K562 (cell line): ENCODE results near the gene STX12. TPM values are rescaled to one million over a fixed set of nuclear protein-coding genes. Genes with fewer than 3 reads are reported as not detected.

Source experiments
- ATAC-seq: fragments of 200-7000 bp; cut with Tn5 transposase; 3 replicates; pipeline ENCODE4 v1.9.1; 2020; ENCODE audit warnings: moderate library complexity
- BruUV-seq: library from RNA; stranded (reverse); fragments of 400-500 nt; replicated peaks from 2 replicates; lab custom pipeline; 2021; lab: Mats Ljungman, UMichigan
- CTCF ChIA-PET: fragments of 300-600 bp; formaldehyde crosslinking; extraction: SDS; loops from one replicate; lab custom pipeline; 2021; ENCODE audit warnings: low intra/inter-chr PET ratio; lab: Yijun Ruan, JAX
- POLR2A ChIA-PET: fragments of 300-600, 350-650 bp; sonication (Branson Sonifier 250); formaldehyde crosslinking; extraction: SDS; loops from one replicate; lab custom pipeline; 2021; ENCODE audit warnings: antibody characterized with exemption, inconsistent platforms; lab: Yijun Ruan, JAX
- DNase-seq, 4 experiments: peaks; one replicate each; pipeline versions ENCODE4 v3.0.0 to v3.0.0-alpha.2; 2011 to 2018; ENCODE audit warnings: low spot score in 3 of 4, mixed read lengths in 3 of 4; ENCODE audit errors: extremely low read depth in 1 of 4
- FAIRE-seq: peaks from 2 replicates; lab custom pipeline; 2011; peaks lifted over from hg19 to GRCh38; lab: Jason Lieb, UNC
- H2AFZ ChIP-seq: 2 replicates; pipeline ENCODE4 v1.6.0; 2011; ENCODE audit warnings: low read depth, low read length, control low read depth, inconsistent platforms
- H3K27ac ChIP-seq: fragments of 200-600 bp; 3 replicates; pipeline ENCODE4 v1.8.0; 2011; ENCODE audit warnings: low read depth, mild to moderate bottlenecking, control low read depth, inconsistent platforms, low read length, moderate library complexity, mixed read lengths; ENCODE audit errors: extremely low read depth
- H3K27me3 ChIP-seq, 2 experiments: fragments of 300-600 bp in 1 of 2; 2 replicates in 1 of 2; 3 replicates in 1 of 2; pipeline versions ENCODE4 v1.6.0 to v1.8.0; 2011; ENCODE audit warnings: inconsistent platforms in 2 of 2, low read length in 2 of 2, mild to moderate bottlenecking in 1 of 2, mixed read lengths in 1 of 2, moderate library complexity in 1 of 2; ENCODE audit not compliant: control insufficient read depth in 2 of 2, insufficient read depth in 2 of 2
- H3K36me3 ChIP-seq: fragments of 300-600 bp; 3 replicates; pipeline ENCODE4 v1.8.0; 2011; ENCODE audit warnings: mild to moderate bottlenecking, low read length, inconsistent platforms; ENCODE audit not compliant: control insufficient read depth, insufficient read depth
- H3K4me1 ChIP-seq, 2 experiments: fragments of 200-600 bp in 1 of 2; replicated peaks in 1 of 2; 2 replicates in 1 of 2; 3 replicates in 1 of 2; pipeline versions ENCODE4 v1.5.1 to v1.8.0; 2011; ENCODE audit warnings: inconsistent platforms in 2 of 2, low read length in 2 of 2, mild to moderate bottlenecking in 1 of 2, mixed read lengths in 1 of 2, moderate library complexity in 1 of 2; ENCODE audit not compliant: control insufficient read depth in 2 of 2, insufficient read depth in 2 of 2
- H3K4me2 ChIP-seq: 2 replicates; pipeline ENCODE4 v1.6.1; 2011; ENCODE audit warnings: low read length, control low read depth, inconsistent platforms, mixed read lengths; ENCODE audit not compliant: insufficient read depth
- H3K4me3 ChIP-seq: fragments of 200-600 bp; sonication (generic), shearing (Covaris generic); 2 replicates; pipeline ENCODE4 v1.5.1; 2016; ENCODE audit warnings: control low read depth, inconsistent platforms
- H3K79me2 ChIP-seq: fragments of 200-600 bp; 3 replicates; pipeline ENCODE4 v1.8.0; 2011; ENCODE audit warnings: low read length, inconsistent platforms; ENCODE audit not compliant: control insufficient read depth, insufficient read depth
- H3K9ac ChIP-seq, 2 experiments: 2 replicates each; pipeline versions ENCODE4 v1.6.0 to v1.6.1; 2011; ENCODE audit warnings: low read depth in 2 of 2, low read length in 2 of 2, control low read depth in 1 of 2, inconsistent platforms in 1 of 2, mild to moderate bottlenecking in 1 of 2, mixed read lengths in 1 of 2; ENCODE audit not compliant: insufficient read depth in 1 of 2
- H3K9me1 ChIP-seq: one replicate; pipeline ENCODE4 v1.6.0; 2011; ENCODE audit warnings: inconsistent platforms, mild to moderate bottlenecking, low read length, moderate library complexity; ENCODE audit not compliant: control insufficient read depth, insufficient read depth
- H3K9me3 ChIP-seq: replicated peaks from 2 replicates; pipeline ENCODE4 v1.5.1; 2011; ENCODE audit warnings: low read depth, low read length, inconsistent platforms; ENCODE audit not compliant: control insufficient read depth, insufficient read depth
- H4K20me1 ChIP-seq: replicated peaks from 2 replicates; pipeline ENCODE4 v1.6.1; 2011; ENCODE audit warnings: low read length, inconsistent platforms, mixed read lengths; ENCODE audit not compliant: control insufficient read depth, insufficient read depth
- ARID1B ChIP-seq: fragments of 450-650 bp; IDR thresholded peaks from 2 replicates; pipeline ENCODE4 v1.6.1; 2016; ENCODE audit warnings: antibody characterized with exemption, mild to moderate bottlenecking, inconsistent platforms
- CBX5 ChIP-seq: IDR thresholded peaks from 2 replicates; pipeline ENCODE4 v1.6.1; 2014; ENCODE audit warnings: low read depth, borderline replicate concordance
- FOXK2 ChIP-seq, 2 experiments: fragments of 450-650 bp; IDR thresholded peaks in 1 of 2; conservative IDR thresholded peaks in 1 of 2; 2 replicates each; pipeline ENCODE4 v1.6.1; 2016; ENCODE audit warnings: low read depth in 2 of 2, mild to moderate bottlenecking in 1 of 2
- HIVEP1 ChIP-seq: fragments of 250-450 bp; sonication (Bioruptor Pico); IDR thresholded peaks from 2 replicates; pipeline ENCODE4 v1.4.0; 2020; ENCODE audit warnings: mild to moderate bottlenecking
- MBD2 ChIP-seq: sonication (generic); IDR thresholded peaks from 2 replicates; pipeline ENCODE4 v1.6.1; 2016; ENCODE audit warnings: low read depth, borderline replicate concordance
- MCM7 ChIP-seq, 2 experiments: fragments of 450-650 bp; IDR thresholded peaks; 2 replicates each; pipeline ENCODE4 v1.6.1; 2016 to 2018
- NCOA6 ChIP-seq: fragments of 450-650 bp; IDR thresholded peaks from 2 replicates; pipeline ENCODE4 v1.6.1; 2017; ENCODE audit warnings: mild to moderate bottlenecking
- PHB2 ChIP-seq: fragments of 450-650 bp; IDR thresholded peaks from 2 replicates; pipeline ENCODE4 v1.6.1; 2017; ENCODE audit warnings: low read depth
- RBM14 ChIP-seq: fragments of 200-400 bp; formaldehyde crosslinking; IDR thresholded peaks from 2 replicates; pipeline ENCODE4 v1.6.1; 2018; ENCODE audit warnings: low read depth, mild to moderate bottlenecking, low read length, moderate library complexity, borderline replicate concordance; ENCODE audit not compliant: insufficient read depth
- RBM22 ChIP-seq: fragments of 200-400 bp; formaldehyde crosslinking; IDR thresholded peaks from 2 replicates; pipeline ENCODE4 v1.6.1; 2018; ENCODE audit warnings: low read length, low read depth; ENCODE audit not compliant: poor library complexity, severe bottlenecking
- RFX7 ChIP-seq: fragments of 250-450 bp; sonication (Bioruptor Pico); IDR thresholded peaks from 2 replicates; pipeline ENCODE4 v1.5.1; 2021; ENCODE audit warnings: mild to moderate bottlenecking
- SAFB2 ChIP-seq: fragments of 200-400 bp; formaldehyde crosslinking; IDR thresholded peaks from 2 replicates; pipeline ENCODE4 v1.6.1; 2018; ENCODE audit warnings: borderline replicate concordance, low read length, low read depth, moderate library complexity; ENCODE audit not compliant: severe bottlenecking
- SIN3B ChIP-seq: fragments of 450-650 bp; IDR thresholded peaks from 2 replicates; pipeline ENCODE4 v1.6.1; 2017; ENCODE audit warnings: low read depth, mild to moderate bottlenecking, moderate library complexity
- TAL1 ChIP-seq: fragments of 450-650 bp; IDR thresholded peaks from 2 replicates; pipeline ENCODE4 v1.6.1; 2016; ENCODE audit warnings: mild to moderate bottlenecking
- TCF3 ChIP-seq: sonication (generic); formaldehyde crosslinking; IDR thresholded peaks from 2 replicates; pipeline ENCODE4 v1.4.0; 2020; ENCODE audit warnings: mild to moderate bottlenecking, missing genetic modification reagents
- TEAD1 ChIP-seq, 2 experiments: fragments of 450-650 bp in 1 of 2; sonication (generic) in 1 of 2; formaldehyde crosslinking; IDR thresholded peaks; 2 replicates each; pipeline versions ENCODE4 v1.4.0 to v1.8.0; 2020 to 2022; ENCODE audit warnings: mild to moderate bottlenecking in 2 of 2, missing genetic modification reagents in 1 of 2
- WGBS: fragments of 100-300 bp; shearing (Covaris generic); methylation state at CpG from one replicate; pipeline ENCODE4 v1.1.6; 2016; ENCODE audit warnings: low coverage, mixed read lengths; ENCODE audit not compliant: insufficient coverage; ENCODE audit errors: missing lambda C conversion rate; 5-methylcytosine and 5-hydroxymethylcytosine counted together
- in situ Hi-C: fragments of 300-500 bp; cut with MboI; formaldehyde crosslinking; loops from 4 replicates; pipeline ENCODE4 v1.15.0; 2018; ENCODE audit warnings: inconsistent platforms, mixed read lengths
- intact Hi-C: fragments of 100-400 bp; cut with micrococcal nuclease; formaldehyde crosslinking; loops from 2 replicates; pipeline ENCODE4 v1.14.2; 2022
- polyA plus RNA-seq, 8 experiments: library from polyadenylated mRNA; depleted of rRNA in 4 of 8; stranded (reverse) in 5 of 8; unstranded in 3 of 8; fragments of >200 nt; fragmentation: Nextera tagmentation in 2 of 8; fragmentation: Illumina TruSeq in 1 of 8; extraction: Ambion mirVana in 2 of 8; extraction: Trizol in 1 of 8; gene quantifications; 2 replicates each; pipeline versions ENCODE4 v1.2.1 to v1.2.3, GENCODE V29; 2011 to 2014; ENCODE audit warnings: inconsistent platforms in 1 of 8, missing spikeins in 1 of 8
- total RNA-seq, 7 experiments: library from RNA; depleted of rRNA in 6 of 7; stranded (reverse); fragments of >200 nt in 6 of 7; fragmentation: Illumina TruSeq in 2 of 7; extraction: Trizol in 2 of 7; gene quantifications; 2 replicates each; pipeline versions ENCODE4 v1.2.1 to v1.2.3, GENCODE V29; 2011 to 2021; ENCODE audit warnings: low replicate concordance in 1 of 7
- TF ChIP-seq, protein P1 (sequence below): IDR thresholded peaks from 2 replicates; pipeline ENCODE4 v1.6.1; 2012; ENCODE audit warnings: low read depth, low read length, improper control_type of control experiment, borderline replicate concordance
- TF ChIP-seq, protein P2 (sequence below): fragments of 450-650 bp; IDR thresholded peaks from 2 replicates; pipeline ENCODE4 v1.6.1; 2016; ENCODE audit warnings: antibody characterized with exemption

STX12 gene
- total and polyA plus RNA-seq, 9 of the 15 experiments (the other 6 are each of a cell fraction or from before 2014, with no cell fraction given) = 16.9 to 31.3 (median 25.7) TPM

DNA sequence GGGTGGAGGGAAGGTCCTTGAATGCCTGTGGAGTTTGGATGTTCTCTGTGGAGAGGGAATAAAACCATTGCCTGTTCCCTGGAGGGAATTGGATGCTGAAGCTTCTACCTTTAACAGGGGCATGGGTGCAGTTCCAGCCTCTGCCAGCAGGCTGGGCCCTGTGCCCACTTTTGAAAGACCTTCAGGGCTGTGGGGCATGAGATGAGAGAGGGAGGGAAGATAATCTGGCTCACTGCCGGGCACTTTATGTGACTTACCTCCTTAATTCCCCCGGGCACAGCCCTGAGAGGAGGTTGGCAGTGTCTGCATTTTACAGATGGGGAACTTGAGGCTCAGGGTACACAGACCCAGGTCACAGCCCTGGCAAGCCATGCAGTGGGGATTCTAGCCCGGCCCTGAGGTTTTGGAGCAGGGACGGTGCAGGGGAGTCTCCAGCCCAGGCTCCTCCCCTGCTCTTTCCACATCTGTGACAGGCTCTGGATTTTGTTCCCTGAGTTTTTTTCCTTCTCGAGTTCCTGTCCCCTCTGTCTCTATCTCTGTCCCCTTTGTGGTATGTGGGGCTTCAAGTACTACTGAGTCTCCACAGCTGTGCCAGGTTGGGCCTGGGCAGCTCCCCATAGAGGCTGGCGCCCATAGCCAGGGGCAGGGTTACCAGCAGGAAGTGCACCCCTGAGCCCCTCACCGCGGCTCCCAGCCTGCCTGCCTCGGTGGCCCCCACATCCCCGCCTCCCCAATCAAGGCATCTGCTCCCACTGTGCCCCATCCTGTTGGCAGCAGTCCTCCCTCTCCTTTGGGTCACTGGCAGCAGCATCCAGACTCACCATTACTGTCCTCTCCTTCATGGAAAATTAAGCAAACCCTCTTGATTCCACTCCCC is 85.3 kb downstream of the STX12 start:
- POLR2A ChIA-PET = interaction anchor here (0.6 to 2.4 kb wide), 5 partner anchors 9 to 722 kb away, joined by 3 to 12 read pairs (median 3); no protein-coding TSS in a partner anchor
- intact Hi-C loops = loop anchor here (1.0 to 5.0 kb wide), 5 partner anchors 79 to 1019 kb away; no protein-coding TSS in a partner anchor
- no peak overlapping the region for H3K4me3 ChIP-seq
- TF ChIP-seq FOXK2 (conservative IDR thresholded peaks at IDR 0.05 in 1 of 2, IDR thresholded peaks at IDR 0.05 in 1 of 2; ENCODE audit: low read depth in 2 of 2) (no peak), RFX7 (CRISPR knock-in tag) (no peak), RBM14 (no peak), MBD2 (0 out of 2 replicates have a peak, but pooled peaks have one; percentile 17), CBX5 (no peak), MCM7 (IDR thresholded peaks at IDR 0.05) (no peak), TEAD1 (CRISPR knock-in tag; IDR thresholded peaks at IDR 0.05) (peak in 1 of 2 experiments; percentile 46; a peak in 1 of 4 replicates), RBM22 (no peak), SAFB2 (no peak), TCF3 (CRISPR knock-in tag) (peak; percentile 45; the same call in 1 of the 2 replicates), SIN3B (0 out of 2 replicates have a peak, but pooled peaks have one; percentile 18), ARID1B (peak; percentile 34), HIVEP1 (0 out of 2 replicates have a peak, but pooled peaks have one; percentile 28), NCOA6 (no peak), TAL1 (no peak), PHB2 (no peak)
- TF ChIP-seq, protein P1, sequence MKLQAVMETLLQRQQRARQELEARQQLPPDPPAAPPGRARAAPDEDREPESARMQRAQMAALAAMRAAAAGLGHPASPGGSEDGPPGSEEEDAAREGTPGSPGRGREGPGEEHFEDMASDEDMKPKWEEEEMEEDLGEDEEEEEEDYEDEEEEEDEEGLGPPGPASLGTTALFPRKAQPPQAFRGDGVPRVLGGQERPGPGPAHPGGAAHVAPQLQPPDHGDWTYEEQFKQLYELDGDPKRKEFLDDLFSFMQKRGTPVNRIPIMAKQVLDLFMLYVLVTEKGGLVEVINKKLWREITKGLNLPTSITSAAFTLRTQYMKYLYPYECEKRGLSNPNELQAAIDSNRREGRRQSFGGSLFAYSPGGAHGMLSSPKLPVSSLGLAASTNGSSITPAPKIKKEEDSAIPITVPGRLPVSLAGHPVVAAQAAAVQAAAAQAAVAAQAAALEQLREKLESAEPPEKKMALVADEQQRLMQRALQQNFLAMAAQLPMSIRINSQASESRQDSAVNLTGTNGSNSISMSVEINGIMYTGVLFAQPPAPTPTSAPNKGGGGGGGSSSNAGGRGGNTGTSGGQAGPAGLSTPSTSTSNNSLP = peak; percentile 64; the same call in 1 of the 2 replicates
- TF ChIP-seq, protein P2, sequence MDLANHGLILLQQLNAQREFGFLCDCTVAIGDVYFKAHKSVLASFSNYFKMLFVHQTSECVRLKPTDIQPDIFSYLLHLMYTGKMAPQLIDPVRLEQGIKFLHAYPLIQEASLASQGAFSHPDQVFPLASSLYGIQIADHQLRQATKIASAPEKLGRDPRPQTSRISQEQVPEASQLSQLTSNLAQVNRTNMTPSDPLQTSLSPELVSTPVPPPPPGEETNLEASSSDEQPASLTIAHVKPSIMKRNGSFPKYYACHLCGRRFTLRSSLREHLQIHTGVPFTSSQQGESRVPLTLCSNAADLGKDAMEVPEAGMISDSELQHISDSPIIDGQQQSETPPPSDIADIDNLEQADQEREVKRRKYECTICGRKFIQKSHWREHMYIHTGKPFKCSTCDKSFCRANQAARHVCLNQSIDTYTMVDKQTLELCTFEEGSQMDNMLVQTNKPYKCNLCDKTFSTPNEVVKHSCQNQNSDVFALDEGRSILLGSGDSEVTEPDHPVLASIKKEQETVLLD = no peak

More for the DNA sequence above, 85.3 kb downstream of the STX12 start:
- peaks cover 8 to 23% of the 10 kb centered on the region in 2 experiments; a peak in 4 of 5 replicates for H3K4me1 ChIP-seq
- FAIRE-seq (peak; percentile 90), DNase-seq (peak; percentile 69 to 90 (median 76)), ATAC-seq (peak; percentile 92)
- H3K79me2 ChIP-seq = no peaks in the 10 kb centered on the region
- no peak overlapping the region for H3K27ac ChIP-seq
- in situ Hi-C loops = no loop called here
- H3K9me3 ChIP-seq = no peaks in the 10 kb centered on the region
- WGBS = 62% methylated on average over 9 of the region's 10 CpGs
- peak overlapping the region in 1 of 2 experiments; percentile 58; a peak in 3 of 4 replicates for H3K9ac ChIP-seq
- H4K20me1 ChIP-seq = no peaks in the 10 kb centered on the region
- no peaks in the 10 kb centered on the region for H3K9me1 ChIP-seq
- peak overlapping the region; percentile 86 for H2AFZ ChIP-seq
- no peaks in the 10 kb centered on the region for H3K36me3 ChIP-seq
- BruUV-seq = no TSS peak
- no peaks in the 10 kb centered on the region for H3K27me3 ChIP-seq
- H3K4me2 ChIP-seq = peak overlapping the region; percentile 40; the same call in 1 of the 2 replicates
- CTCF ChIA-PET = interaction anchor here (0.5 to 3.9 kb wide), 7 partner anchors 89 to 796 kb away, joined by 3 to 44 read pairs (median 4); partner anchors contain the start of gene PHACTR4
